Breast epithelium (tissue), 4 donors: ENCODE measurements around the gene OR51V1. TPM values are rescaled to one million over a fixed set of nuclear protein-coding genes. Genes with fewer than 3 reads are reported as not detected.

Experiments used
- DNase-seq, 2 donors: peaks; one replicate each; pipeline ENCODE4 v3.0.0-alpha.2; 2019; ENCODE audit warnings: low spot score in 2 of 2
- H3K27ac ChIP-seq, 2 donors: fragments of 200-600 bp; sonication (generic) in 1 of 2; one replicate each; pipeline ENCODE4 v1.5.1; 2016 to 2019; ENCODE audit warnings: mild to moderate bottlenecking in 1 of 2
- H3K27me3 ChIP-seq, 2 donors: fragments of 200-600 bp; sonication (generic) in 1 of 2; one replicate each; pipeline versions ENCODE4 v1.5.1 to v1.6.0; 2017 to 2019; ENCODE audit warnings: control low read depth in 1 of 2, mild to moderate bottlenecking in 1 of 2
- H3K36me3 ChIP-seq: fragments of 200-600 bp; one replicate; pipeline ENCODE4 v1.5.1; 2019
- H3K4me1 ChIP-seq, 2 donors: fragments of 200-600 bp; sonication (generic); one replicate each; pipeline ENCODE4 v1.5.1; 2016 to 2019; ENCODE audit warnings: control low read depth in 1 of 2
- H3K4me3 ChIP-seq, 3 donors: fragments of 200-600 bp; sonication (generic); 1 replicate in 2 of 3; 2 replicates in 1 of 3; pipeline ENCODE4 v1.5.1; 2016 to 2019; ENCODE audit warnings: mild to moderate bottlenecking in 3 of 3, moderate library complexity in 2 of 3
- H3K9me3 ChIP-seq, 2 donors: fragments of 200-600 bp; sonication (generic) in 1 of 2; one replicate each; pipeline ENCODE4 v1.5.1; 2016 to 2019; ENCODE audit warnings: control low read depth in 1 of 2
- CTCF ChIP-seq, 3 donors: fragments of 450-650 bp; IDR thresholded peaks; one replicate each; pipeline ENCODE4 v1.5.1; 2016 to 2017; ENCODE audit warnings: antibody characterized with exemption in 3 of 3, mild to moderate bottlenecking in 3 of 3, moderate library complexity in 3 of 3
- POLR2A ChIP-seq: fragments of 450-650 bp; IDR thresholded peaks from one replicate; pipeline ENCODE4 v1.6.1; 2016; ENCODE audit warnings: antibody characterized with exemption, mild to moderate bottlenecking, moderate library complexity
- POLR2AphosphoS5 ChIP-seq, 3 donors: sonication (generic); formaldehyde crosslinking; IDR thresholded peaks; one replicate each; pipeline ENCODE4 v1.6.1; 2017; ENCODE audit warnings: antibody characterized with exemption in 3 of 3
- intact Hi-C: fragments of 100-400 bp; cut with DNase I; formaldehyde crosslinking; loops from one replicate; pipeline ENCODE4 v1.15.1; 2023; ENCODE audit warnings: low total_unique reads
- total RNA-seq, 3 donors: library from RNA; depleted of rRNA; stranded (reverse); fragments of >200 nt; gene quantifications; one replicate each; pipeline ENCODE4 v1.1.0, GENCODE V29; 2016

The OR51V1 gene
- total RNA-seq, 3 donors from 2014 or later: not detected

GRCh38 chr11:5231111-5231510 is 30.6 kb upstream of the OR51V1 start:
- no peak for TF ChIP-seq POLR2AphosphoS5 (IDR thresholded peaks at IDR 0.05)
- no peak for TF ChIP-seq CTCF (IDR thresholded peaks at IDR 0.05)
- TF ChIP-seq POLR2A: no peak
- intact Hi-C loops: no loop called here

GRCh38 chr11:5230266-5230665 is 29.8 kb upstream of the OR51V1 start:
- Histone ChIP-seq H3K27me3 (no peaks in the 10 kb centered on the region), H3K27ac (no peak overlapping the region), H3K4me1 (no peaks in the 10 kb centered on the region), H3K36me3 (no peaks in the 10 kb centered on the region), H3K9me3 (no peaks in the 10 kb centered on the region), H3K4me3 (no peak overlapping the region)
- DNase-seq: no peak
- no peak for TF ChIP-seq CTCF (IDR thresholded peaks at IDR 0.05)
- no peak for TF ChIP-seq POLR2A
- intact Hi-C loops: no loop called here

More at GRCh38 chr11:5231111-5231510, 30.6 kb upstream of the OR51V1 start:
- H3K4me3 ChIP-seq: no peak overlapping the region
- no peaks in the 10 kb centered on the region for H3K9me3 ChIP-seq
- H3K4me1 ChIP-seq: no peaks in the 10 kb centered on the region
- no peak overlapping the region for H3K27ac ChIP-seq
- H3K27me3 ChIP-seq: no peaks in the 10 kb centered on the region
- DNase-seq: no peak
- no peaks in the 10 kb centered on the region for H3K36me3 ChIP-seq

GRCh38 chr11:5229796-5230195 is 29.3 kb upstream of the OR51V1 start:
- H3K9me3 ChIP-seq: no peaks in the 10 kb centered on the region
- H3K4me3 ChIP-seq: no peak overlapping the region
- TF ChIP-seq POLR2A (no peak), CTCF (IDR thresholded peaks at IDR 0.05) (no peak), POLR2AphosphoS5 (IDR thresholded peaks at IDR 0.05) (no peak)
- DNase-seq: no peak
- intact Hi-C loops: no loop called here
- no peaks in the 10 kb centered on the region for H3K27me3 ChIP-seq
- H3K4me1 ChIP-seq: no peaks in the 10 kb centered on the region
- no peak overlapping the region for H3K27ac ChIP-seq
- H3K36me3 ChIP-seq: no peaks in the 10 kb centered on the region

GRCh38 chr11:5229356-5229755 is 28.9 kb upstream of the OR51V1 start:
- no peak for TF ChIP-seq POLR2AphosphoS5 (IDR thresholded peaks at IDR 0.05)
- no peak for TF ChIP-seq POLR2A
- TF ChIP-seq CTCF (IDR thresholded peaks at IDR 0.05): no peak
- Histone ChIP-seq H3K27me3 (no peaks in the 10 kb centered on the region), H3K27ac (no peak overlapping the region), H3K36me3 (no peaks in the 10 kb centered on the region), H3K4me3 (no peak overlapping the region), H3K9me3 (no peaks in the 10 kb centered on the region), H3K4me1 (no peaks in the 10 kb centered on the region)
- no peak for DNase-seq
- intact Hi-C loops: no loop called here

GRCh38 chr11:5228124-5228523 is 27.6 kb upstream of the OR51V1 start:
- Histone ChIP-seq H3K9me3 (no peaks in the 10 kb centered on the region), H3K27me3 (no peaks in the 10 kb centered on the region), H3K36me3 (no peaks in the 10 kb centered on the region), H3K4me3 (no peak overlapping the region), H3K27ac (no peak overlapping the region), H3K4me1 (no peaks in the 10 kb centered on the region)
- intact Hi-C loops: no loop called here
- TF ChIP-seq POLR2AphosphoS5 (IDR thresholded peaks at IDR 0.05) (no peak), POLR2A (no peak), CTCF (IDR thresholded peaks at IDR 0.05) (no peak)
- DNase-seq: no peak
